Mucosa of rectum (tissue), 2 donors: ENCODE measurements around the gene NGLY1.

Experiments
- H3K27ac ChIP-seq, 2 donors: one replicate each; pipeline ENCODE4 v1.7.0; 2013; ENCODE audit warnings: inconsistent platforms in 2 of 2, low read depth in 2 of 2, low read length in 2 of 2
- H3K27me3 ChIP-seq, 2 donors: one replicate each; pipeline ENCODE4 v1.7.0; 2013; ENCODE audit warnings: low read length in 2 of 2; ENCODE audit not compliant: control insufficient read depth in 2 of 2, insufficient read depth in 2 of 2
- H3K36me3 ChIP-seq, 2 donors: one replicate each; pipeline ENCODE4 v1.7.0; 2013; ENCODE audit warnings: low read length in 2 of 2; ENCODE audit not compliant: control insufficient read depth in 2 of 2, insufficient read depth in 2 of 2
- H3K4me1 ChIP-seq, 2 donors: one replicate each; pipeline ENCODE4 v1.7.0; 2013; ENCODE audit warnings: low read length in 2 of 2, mild to moderate bottlenecking in 1 of 2; ENCODE audit not compliant: control insufficient read depth in 2 of 2, insufficient read depth in 2 of 2
- H3K4me3 ChIP-seq, 2 donors: one replicate each; pipeline ENCODE4 v1.7.0; 2013; ENCODE audit warnings: low read length in 2 of 2
- H3K9ac ChIP-seq, 2 donors: one replicate each; pipeline ENCODE4 v1.7.0; 2013; ENCODE audit warnings: low read length in 2 of 2, low read depth in 1 of 2, mild to moderate bottlenecking in 1 of 2
- H3K9me3 ChIP-seq, 2 donors: one replicate each; pipeline ENCODE4 v1.7.0; 2013; ENCODE audit warnings: low read length in 2 of 2; ENCODE audit not compliant: control insufficient read depth in 2 of 2
- donor health status: healthy.
- donor health status: Normal muscosa, but diverticular disease.

NGLY1 gene

DNA sequence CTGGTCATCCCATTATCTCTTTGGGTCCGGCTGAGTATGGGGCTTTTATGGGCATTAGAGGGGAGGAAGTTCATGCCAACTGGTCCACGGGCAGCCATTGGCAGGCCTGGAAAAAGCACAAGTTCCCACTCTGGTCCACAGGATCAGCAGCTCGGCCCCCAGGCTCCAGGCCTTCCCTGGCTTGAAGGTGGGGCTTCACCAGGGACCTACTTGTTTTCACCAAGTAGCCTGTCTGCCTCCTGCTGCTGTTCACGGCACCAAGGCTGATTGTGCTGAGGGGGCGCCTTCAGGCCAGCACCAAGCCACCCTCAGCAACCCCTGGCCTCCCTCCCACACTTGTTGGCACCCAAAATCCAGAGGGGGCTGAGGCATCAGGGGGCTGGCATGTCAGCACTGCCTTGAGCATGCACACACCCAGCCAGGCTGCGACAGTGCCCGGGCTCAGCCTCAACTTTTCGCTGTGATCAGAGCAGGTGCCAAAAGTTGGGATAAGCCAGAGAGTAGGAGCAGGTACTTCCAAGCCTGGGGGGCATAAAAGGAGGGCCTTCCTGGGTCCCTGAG lies 109.4 kb downstream of the NGLY1 start:
- Histone ChIP-seq H3K4me3 (no peak overlapping the region), H3K27ac (no peak overlapping the region), H3K9ac (no peak overlapping the region), H3K4me1 (no peaks in the 10 kb centered on the region), H3K9me3 (no peaks in the 10 kb centered on the region), H3K27me3 (no peaks in the 10 kb centered on the region), H3K36me3 (no peaks in the 10 kb centered on the region)
